ENCODE data around the gene PLOD2. TPM values are rescaled to one million over a fixed set of nuclear protein-coding genes. Genes with fewer than 3 reads are reported as not detected.

The PLOD2 gene
- total RNA-seq, 1 experiment from 2014 or later = 19.3 TPM

- no peaks in the 10 kb centered on the region for H3K79me1 ChIP-seq (ENCODE audit: insufficient read depth, low read depth, low read length, poor library complexity, severe bottlenecking)
- no peak overlapping the region for H3K23ac ChIP-seq (ENCODE audit: insufficient read length, low read depth, low read length)
- 0 out of 4 replicates have a peak, but pooled peaks cover 0 to 2% of the 10 kb centered on the region in 2 experiments for H3K4me1 Mint-ChIP-seq
- no peak overlapping the region for H2BK15ac ChIP-seq (ENCODE audit: low read depth, low read length)
- no peaks in the 10 kb centered on the region for H3K79me2 ChIP-seq (ENCODE audit: insufficient read depth, low read length)
- no peak overlapping the region for H3K14ac ChIP-seq (ENCODE audit: insufficient read depth, low read length)
- H3K27me3 Mint-ChIP-seq (ENCODE audit: low read depth) = no peaks in the 10 kb centered on the region
- no peak for DNase-seq
- H3K9me3 Mint-ChIP-seq = no peaks in the 10 kb centered on the region; a peak in 1 of 5 replicates
- no peaks in the 10 kb centered on the region for H3K23me2 ChIP-seq (ENCODE audit: insufficient read length, low read depth, low read length, poor library complexity, severe bottlenecking)
- TF ChIP-seq, protein P1, sequence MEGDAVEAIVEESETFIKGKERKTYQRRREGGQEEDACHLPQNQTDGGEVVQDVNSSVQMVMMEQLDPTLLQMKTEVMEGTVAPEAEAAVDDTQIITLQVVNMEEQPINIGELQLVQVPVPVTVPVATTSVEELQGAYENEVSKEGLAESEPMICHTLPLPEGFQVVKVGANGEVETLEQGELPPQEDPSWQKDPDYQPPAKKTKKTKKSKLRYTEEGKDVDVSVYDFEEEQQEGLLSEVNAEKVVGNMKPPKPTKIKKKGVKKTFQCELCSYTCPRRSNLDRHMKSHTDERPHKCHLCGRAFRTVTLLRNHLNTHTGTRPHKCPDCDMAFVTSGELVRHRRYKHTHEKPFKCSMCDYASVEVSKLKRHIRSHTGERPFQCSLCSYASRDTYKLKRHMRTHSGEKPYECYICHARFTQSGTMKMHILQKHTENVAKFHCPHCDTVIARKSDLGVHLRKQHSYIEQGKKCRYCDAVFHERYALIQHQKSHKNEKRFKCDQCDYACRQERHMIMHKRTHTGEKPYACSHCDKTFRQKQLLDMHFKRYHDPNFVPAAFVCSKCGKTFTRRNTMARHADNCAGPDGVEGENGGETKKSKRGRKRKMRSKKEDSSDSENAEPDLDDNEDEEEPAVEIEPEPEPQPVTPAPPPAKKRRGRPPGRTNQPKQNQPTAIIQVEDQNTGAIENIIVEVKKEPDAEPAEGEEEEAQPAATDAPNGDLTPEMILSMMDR (conservative IDR thresholded peaks at IDR 0.05) = no peak
- no peaks in the 10 kb centered on the region for H3K27me3 ChIP-seq (ENCODE audit: insufficient read depth, low read length)
- no peak overlapping the region for H2BK12ac ChIP-seq (ENCODE audit: insufficient read length, low read depth, low read length)
- no peaks in the 10 kb centered on the region for H3K4me1 ChIP-seq (ENCODE audit: insufficient read depth, low read length)
- H3K4ac ChIP-seq (ENCODE audit: low read depth, low read length) = no peak overlapping the region
- no peak overlapping the region for H2AFZ ChIP-seq (ENCODE audit: low read length)
- H3K9me3 ChIP-seq (ENCODE audit: control insufficient read depth, low read depth, low read length) = no peaks in the 10 kb centered on the region
- peak overlapping the region in 1 of 3 experiments; percentile 21; a peak in 1 of 7 replicates for H3K27ac Mint-ChIP-seq
- H2AK5ac ChIP-seq (ENCODE audit: insufficient read length, low read length) = no peak overlapping the region
- WGBS (ENCODE audit: extremely low coverage, insufficient read length, low lambda C conversion rate) = no CpG with 5 or more reads among the region's 6 CpGs
- H3K4me2 ChIP-seq (ENCODE audit: insufficient read depth, insufficient read length, low read length) = no peak overlapping the region
- H4K8ac ChIP-seq (replicated peaks; ENCODE audit: insufficient read length, low read depth, low read length) = no peak overlapping the region
- no peak overlapping the region for H2BK5ac ChIP-seq (ENCODE audit: insufficient read length, low read length)
- H3K9ac ChIP-seq (ENCODE audit: extremely low read depth, insufficient read length, low read length) = no peak overlapping the region
- no peak overlapping the region for H4K5ac ChIP-seq (ENCODE audit: insufficient read length, low read depth, low read length)
- H2BK20ac ChIP-seq (ENCODE audit: low read depth, low read length, poor library complexity, severe bottlenecking) = no peak overlapping the region
- H4K20me1 ChIP-seq (ENCODE audit: control insufficient read depth, insufficient read depth, insufficient read length) = no peaks in the 10 kb centered on the region
- no peak overlapping the region for H3K27ac ChIP-seq (ENCODE audit: insufficient read length, low read depth, low read length)
- no peak overlapping the region for H3K18ac ChIP-seq (ENCODE audit: insufficient read length, low read depth, low read length)
- H3T11ph ChIP-seq (ENCODE audit: low read length) = no peak overlapping the region
- no peak overlapping the region for H4K91ac ChIP-seq (ENCODE audit: insufficient read length, low read depth, low read length)
- H3K4me3 Mint-ChIP-seq = no peak overlapping the region
- H2BK120ac ChIP-seq (ENCODE audit: low read depth, low read length, poor library complexity, severe bottlenecking) = no peak overlapping the region
- H3K56ac ChIP-seq (ENCODE audit: insufficient read length, low read depth, low read length) = no peak overlapping the region
- H3K36me3 Mint-ChIP-seq (ENCODE audit: insufficient read depth in 1 of 3, low read depth in 3 of 3) = no peaks in the 10 kb centered on the region
Observed at GRCh38 chr3:146180376-146180775, 19.4 kb upstream of the PLOD2 start.

All from H9 (cell line).